Measurements from ENCODE around the gene SMARCC2. TPM values are rescaled to one million over a fixed set of nuclear protein-coding genes. Genes with fewer than 3 reads are reported as not detected.

SMARCC2 gene
- total and polyA plus RNA-seq, 2 of the 13 experiments (the other 11 are each of a cell fraction or from before 2014, with no cell fraction given) = 21.3 to 24.1 TPM

GRCh38 chr12:56223571-56224101, 34.4 kb upstream of the SMARCC2 start (continued):
- TF ChIP-seq HNF1A (IDR thresholded peaks at IDR 0.05; ENCODE audit: low read depth) (no peak), HNF1A (CRISPR knock-in tag; IDR thresholded peaks at IDR 0.05; ENCODE audit: borderline replicate concordance) (no peak), ZNF281 (CRISPR knock-in tag; IDR thresholded peaks at IDR 0.05; ENCODE audit: borderline replicate concordance) (no peak), ZFP37 (CRISPR knock-in tag; IDR thresholded peaks at IDR 0.05; ENCODE audit: borderline replicate concordance) (no peak), ZBTB38 (CRISPR knock-in tag; IDR thresholded peaks at IDR 0.05) (0 out of 2 replicates have a peak, but pooled peaks have one; percentile 11), ZBTB46 (CRISPR knock-in tag; IDR thresholded peaks at IDR 0.05; ENCODE audit: borderline replicate concordance) (no peak), E2F5 (CRISPR knock-in tag; conservative IDR thresholded peaks at IDR 0.05) (no peak), SMAD9 (CRISPR knock-in tag; IDR thresholded peaks at IDR 0.05) (no peak), ZNF672 (CRISPR knock-in tag; IDR thresholded peaks at IDR 0.05) (no peak), MAFG (CRISPR knock-in tag; IDR thresholded peaks at IDR 0.05) (no peak), IKZF5 (CRISPR knock-in tag; IDR thresholded peaks at IDR 0.05) (no peak), ZNF224 (CRISPR knock-in tag; IDR thresholded peaks at IDR 0.05) (0 out of 2 replicates have a peak, but pooled peaks have one; percentile 31), ELF4 (CRISPR knock-in tag; IDR thresholded peaks at IDR 0.05; ENCODE audit: borderline replicate concordance) (no peak), ZEB1 (IDR thresholded peaks at IDR 0.05; ENCODE audit: insufficient replicate concordance, low read depth) (no peak), ZNF12 (CRISPR knock-in tag; IDR thresholded peaks at IDR 0.05) (no peak), ZNF367 (CRISPR knock-in tag; IDR thresholded peaks at IDR 0.05; ENCODE audit: borderline replicate concordance) (no peak), ZBTB2 (CRISPR knock-in tag; IDR thresholded peaks at IDR 0.05; ENCODE audit: low read depth) (no peak)
